GM10266 (cell line): ENCODE results near the gene ETFA.

Experiments used
- DNase-seq: peaks from one replicate; pipeline ENCODE4 v3.0.0; 2012; ENCODE audit errors: extremely low spot score
- TF ChIP-seq, protein P1 (sequence below): IDR thresholded peaks from 2 replicates; pipeline ENCODE4 v1.5.1; 2012; ENCODE audit warnings: mild to moderate bottlenecking, low read depth; ENCODE audit not compliant: control insufficient read depth, insufficient read depth; ENCODE audit errors: missing control alignments

The ETFA gene

DNA sequence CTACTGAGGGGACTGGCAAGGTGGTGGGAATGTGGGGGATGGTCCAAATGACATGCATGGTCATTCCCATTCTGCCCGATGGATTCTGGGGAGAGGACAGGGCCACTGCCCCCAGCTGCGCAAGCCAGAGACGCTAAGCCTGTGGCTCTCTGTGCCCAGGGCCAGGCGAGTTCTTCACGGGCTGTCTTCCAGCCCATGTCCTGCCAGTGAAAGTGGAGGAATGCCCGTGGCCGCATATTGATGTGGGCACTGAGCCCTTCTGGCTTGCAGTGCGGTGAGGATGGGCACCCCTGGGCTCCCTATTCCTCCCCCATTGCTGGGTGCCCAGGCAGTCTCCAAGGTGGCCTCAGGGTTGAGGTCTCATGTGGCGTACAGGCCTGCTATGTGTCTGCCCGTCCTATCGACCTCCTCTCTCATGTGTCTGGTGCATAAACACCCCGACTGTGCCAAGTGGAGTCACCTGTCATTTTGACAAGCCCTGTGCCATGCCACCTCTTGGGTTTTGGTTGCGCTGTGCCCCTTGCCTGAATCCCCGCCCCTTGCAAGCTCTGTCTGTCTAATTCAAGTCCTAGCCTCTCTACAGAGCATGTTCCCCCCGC, 134.7 kb downstream of the ETFA start:
- TF ChIP-seq, protein P1, sequence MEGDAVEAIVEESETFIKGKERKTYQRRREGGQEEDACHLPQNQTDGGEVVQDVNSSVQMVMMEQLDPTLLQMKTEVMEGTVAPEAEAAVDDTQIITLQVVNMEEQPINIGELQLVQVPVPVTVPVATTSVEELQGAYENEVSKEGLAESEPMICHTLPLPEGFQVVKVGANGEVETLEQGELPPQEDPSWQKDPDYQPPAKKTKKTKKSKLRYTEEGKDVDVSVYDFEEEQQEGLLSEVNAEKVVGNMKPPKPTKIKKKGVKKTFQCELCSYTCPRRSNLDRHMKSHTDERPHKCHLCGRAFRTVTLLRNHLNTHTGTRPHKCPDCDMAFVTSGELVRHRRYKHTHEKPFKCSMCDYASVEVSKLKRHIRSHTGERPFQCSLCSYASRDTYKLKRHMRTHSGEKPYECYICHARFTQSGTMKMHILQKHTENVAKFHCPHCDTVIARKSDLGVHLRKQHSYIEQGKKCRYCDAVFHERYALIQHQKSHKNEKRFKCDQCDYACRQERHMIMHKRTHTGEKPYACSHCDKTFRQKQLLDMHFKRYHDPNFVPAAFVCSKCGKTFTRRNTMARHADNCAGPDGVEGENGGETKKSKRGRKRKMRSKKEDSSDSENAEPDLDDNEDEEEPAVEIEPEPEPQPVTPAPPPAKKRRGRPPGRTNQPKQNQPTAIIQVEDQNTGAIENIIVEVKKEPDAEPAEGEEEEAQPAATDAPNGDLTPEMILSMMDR = no peak
- no peak for DNase-seq

DNA sequence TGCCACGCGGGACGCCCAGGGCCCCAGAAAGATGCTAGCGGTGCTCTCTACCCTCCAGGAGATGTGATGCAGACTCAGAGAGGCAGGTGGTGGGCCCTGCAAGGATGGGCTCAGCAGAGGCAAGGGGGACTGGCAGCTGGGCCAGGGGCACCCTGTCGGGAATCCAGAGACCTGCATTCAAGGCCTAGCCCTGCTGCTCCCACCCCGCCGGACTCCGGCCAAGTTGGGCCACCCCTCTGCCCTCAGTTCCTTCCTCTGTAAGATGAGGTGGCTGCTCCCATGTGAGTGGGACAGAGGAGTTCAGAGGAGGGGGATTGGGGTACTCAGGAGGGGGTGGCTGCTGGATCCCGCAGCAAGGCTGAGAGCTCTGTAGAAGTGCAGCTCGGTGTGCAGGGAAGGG, 135.2 kb downstream of the ETFA start:
- no peak for DNase-seq
- TF ChIP-seq, protein P1 = no peak

DNA sequence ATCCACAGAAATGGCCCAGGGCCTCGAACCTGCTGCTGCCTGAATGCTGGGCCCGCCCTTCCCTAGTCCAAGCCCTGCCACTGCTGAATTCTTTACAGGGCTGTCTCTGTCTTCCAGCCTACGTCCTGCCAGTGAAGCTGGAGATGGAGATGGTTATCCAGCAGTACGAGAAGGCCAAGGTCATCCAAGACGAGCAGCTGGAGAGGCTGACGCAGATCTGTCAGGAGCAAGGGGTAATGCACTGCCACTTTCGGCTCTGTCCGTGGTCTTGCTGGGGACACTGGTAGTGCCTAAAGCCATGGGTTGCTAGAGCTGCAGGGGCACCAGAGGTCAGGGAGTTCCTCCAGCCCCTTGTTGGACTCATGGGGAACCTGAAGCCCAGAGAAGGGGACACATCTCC, 135.8 kb downstream of the ETFA start:
- TF ChIP-seq, protein P1 = no peak
- no peak for DNase-seq

DNA sequence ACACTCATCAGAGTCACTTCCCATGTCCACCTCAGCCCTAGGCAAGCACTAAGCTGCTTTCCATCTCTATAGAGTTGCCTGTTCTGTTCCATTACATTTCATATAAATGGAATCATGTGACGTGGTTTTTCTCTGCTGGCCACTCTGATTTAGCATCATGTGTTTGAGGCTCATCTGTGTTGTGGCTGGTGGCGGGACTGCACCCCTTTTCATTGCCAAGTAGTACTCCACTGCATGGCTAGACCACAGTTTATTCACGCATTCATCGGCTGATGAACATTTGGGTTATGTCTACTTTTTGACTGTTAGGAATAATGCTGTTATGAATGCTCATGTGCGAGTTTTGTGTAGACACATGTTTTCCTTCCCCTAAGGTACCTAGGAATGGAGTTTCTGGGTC, 136.6 kb downstream of the ETFA start:
- no peak for DNase-seq
- TF ChIP-seq, protein P1 = no peak

DNA sequence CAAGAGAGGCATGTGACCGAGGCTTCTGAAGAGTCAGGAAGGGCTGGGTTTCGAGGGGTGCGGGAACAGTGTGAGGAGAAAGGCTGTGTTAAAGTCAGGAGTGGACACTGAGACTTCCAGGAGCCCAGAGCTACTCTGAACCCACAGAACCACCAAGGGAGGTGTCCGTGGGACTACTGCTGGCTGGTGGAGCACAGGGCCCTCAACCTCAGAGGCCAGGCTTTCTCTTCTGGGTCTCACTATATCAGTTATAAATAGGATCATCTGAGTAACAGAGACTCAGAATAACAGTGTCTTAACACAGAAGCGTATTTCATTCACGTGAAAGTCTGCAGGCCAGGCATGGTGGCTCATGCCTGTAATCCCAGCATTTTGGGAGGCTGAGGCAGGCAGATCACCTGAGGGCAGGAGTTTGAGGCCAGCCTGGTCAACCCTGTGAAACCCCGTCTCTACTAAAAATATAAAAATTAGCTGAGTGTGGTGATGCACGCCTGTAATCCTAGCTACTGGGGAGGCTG, 137.9 kb downstream of the ETFA start:
- no peak for DNase-seq
- TF ChIP-seq, protein P1 = no peak

DNA sequence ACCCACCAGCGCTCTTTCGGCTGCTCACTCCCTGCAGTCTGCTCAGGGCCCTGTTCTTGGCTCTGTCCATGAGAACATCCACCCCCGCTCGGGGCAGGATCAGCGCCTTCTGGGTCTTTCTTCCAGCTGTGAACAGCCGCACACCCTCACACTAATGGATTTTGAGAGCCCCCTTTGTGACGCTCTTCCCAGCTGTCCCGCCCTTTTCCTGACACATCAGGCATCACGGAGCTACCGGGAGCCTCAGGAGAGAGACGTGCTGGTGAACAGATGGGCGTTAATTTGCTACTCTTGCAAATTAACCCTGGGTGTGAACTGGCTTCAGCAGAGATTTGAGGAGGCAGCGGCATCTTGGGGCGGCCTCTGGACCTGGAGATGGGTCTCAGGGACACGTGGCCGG, 138.5 kb downstream of the ETFA start:
- DNase-seq = no peak
- TF ChIP-seq, protein P1 = no peak

DNA sequence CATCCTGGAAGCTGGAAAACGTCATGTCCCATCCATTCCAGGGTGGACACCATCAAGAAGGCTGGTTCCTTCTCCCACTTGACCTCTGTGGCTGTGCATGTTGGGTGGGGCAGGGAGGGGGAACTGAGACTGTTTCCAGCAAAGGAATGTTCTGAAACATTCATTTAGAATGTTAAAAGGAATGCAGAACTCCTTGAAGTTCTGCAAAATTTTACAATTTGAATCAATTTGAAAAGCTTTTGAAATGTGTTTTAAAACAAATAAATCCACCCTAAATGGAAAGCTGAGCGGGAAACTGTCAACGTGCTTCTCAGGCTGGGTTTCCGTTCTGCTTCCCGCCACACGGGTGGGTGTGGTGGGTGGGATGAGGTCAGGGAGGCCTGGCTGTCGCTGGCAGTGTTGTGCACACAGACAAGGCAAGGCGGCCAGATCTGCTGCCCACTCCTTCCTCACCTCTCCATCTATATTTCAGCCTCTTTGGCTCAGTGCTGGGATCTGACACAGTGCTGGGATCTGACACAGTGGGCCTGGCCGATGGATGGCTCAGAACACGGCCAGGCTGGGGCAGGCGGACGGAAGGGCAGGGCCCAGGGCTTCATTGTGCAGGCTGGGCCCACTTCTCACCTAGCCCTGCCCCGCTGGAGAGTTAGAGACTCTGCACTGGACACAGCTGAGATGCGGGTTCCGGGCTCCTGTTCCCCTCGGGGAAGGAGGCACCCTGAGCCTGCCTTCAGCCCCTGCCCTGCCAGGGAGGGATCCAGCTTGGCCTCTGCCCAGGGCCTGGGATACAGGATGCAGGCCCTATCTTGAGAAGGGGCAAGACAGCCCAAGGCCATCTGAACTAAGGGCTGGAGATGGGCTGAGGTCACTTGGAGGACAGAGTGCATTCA, 141.1 kb downstream of the ETFA start:
- no peak for DNase-seq
- TF ChIP-seq, protein P1 = no peak
